NCI-H1436 (cell line): Measurements from ENCODE around the gene NUP210L.

ENCODE experiments used
- DNase-seq: peaks from one replicate; lab custom pipeline; 2025; lab: John Stamatoyannopoulos, UW

NUP210L gene

DNA sequence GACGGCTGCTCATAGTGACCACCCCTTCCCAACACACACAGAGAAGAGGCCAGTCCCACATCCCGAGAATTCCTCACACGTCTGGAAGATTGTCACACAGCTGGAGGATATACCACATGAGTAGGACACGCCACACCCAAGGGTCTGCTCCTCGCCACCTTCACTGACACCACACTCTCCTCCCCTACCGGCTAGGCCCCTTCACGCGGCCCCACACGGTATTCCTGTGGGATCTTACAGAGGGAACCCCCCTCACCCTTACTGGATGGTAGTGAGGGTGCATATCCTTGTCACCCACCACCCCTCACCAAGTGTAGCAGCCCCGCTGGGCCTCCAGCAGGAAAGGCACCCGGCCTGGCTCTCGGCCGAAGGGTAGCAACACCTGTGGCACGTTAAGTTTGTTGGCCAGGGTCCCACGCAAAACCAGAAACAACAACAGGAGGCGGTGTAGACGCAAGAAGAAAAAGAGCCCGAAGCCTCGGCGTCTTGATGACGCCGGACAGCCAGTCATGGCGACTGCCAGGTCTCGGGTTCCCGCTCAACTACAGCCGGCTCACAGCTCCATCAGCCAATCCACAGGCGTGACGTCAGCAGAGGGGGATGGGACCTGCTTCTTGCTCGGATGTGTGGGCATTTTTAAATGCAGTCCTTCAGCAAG lies at the start of gene NUP210L:
TSS of gene NUP210L (minus strand) at position 540 of the 658 bp plus-strand sequence.
- no peak for DNase-seq

- DNase-seq, result no peak
Measured at GRCh38 chr1:154199563-154199879, 44.6 kb upstream of the NUP210L start.

- peak; percentile 46 for DNase-seq
Measured at GRCh38 chr1:154198756-154199562, 44.1 kb upstream of the NUP210L start.

DNA sequence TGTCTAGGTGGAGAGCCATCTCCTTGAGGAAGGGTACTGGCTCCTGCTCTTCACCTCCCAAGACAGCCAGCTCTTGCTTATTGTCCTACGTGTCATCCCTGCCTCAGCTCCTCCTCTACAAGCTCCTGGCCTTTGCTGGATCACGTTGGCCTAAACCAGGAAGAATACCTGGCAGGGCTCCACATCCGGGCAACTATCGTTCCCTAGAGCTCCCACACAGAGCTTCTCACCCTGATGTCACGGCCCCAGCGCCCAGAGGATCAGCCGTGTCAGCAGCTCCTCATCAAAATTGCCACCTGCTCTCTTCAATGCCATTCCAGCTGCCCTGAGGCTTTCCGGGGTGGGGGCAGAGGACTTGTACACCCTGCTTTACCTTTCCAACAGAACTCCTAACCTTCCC lies 38.9 kb upstream of the NUP210L start:
- DNase-seq, result peak; percentile 35

DNA sequence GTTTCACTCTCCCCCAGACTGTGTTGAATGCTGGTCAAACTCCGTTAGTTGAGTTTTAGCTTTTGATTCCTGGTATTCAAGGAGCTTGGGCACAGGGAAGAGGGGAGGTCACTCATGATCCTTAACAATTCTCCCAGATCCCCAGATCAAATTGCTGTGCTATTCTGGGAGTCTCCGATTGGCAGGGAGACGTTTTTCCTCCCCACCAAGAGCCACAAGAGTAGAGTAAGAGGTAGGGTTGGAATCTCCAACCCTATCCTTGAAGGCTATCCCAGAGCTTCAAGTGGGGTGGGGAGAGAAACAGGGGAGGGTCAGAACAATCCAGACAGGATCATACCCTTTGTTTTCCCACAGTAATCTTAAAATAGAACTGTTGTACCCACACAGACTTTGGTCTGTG lies 37.6 kb upstream of the NUP210L start:
- no peak for DNase-seq

GRCh38 chr1:154191990-154192461 lies 37.2 kb upstream of the NUP210L start, which contains the start of gene TPM3:
Gene TPM3, minus strand, starts transcription at chr1:154192100. Its CDS starts 82 bp downstream, at chr1:154192018.
- no peak for DNase-seq

GRCh38 chr1:154190550-154190949 lies 35.7 kb upstream of the NUP210L start:
- no peak for DNase-seq

GRCh38 chr1:154186852-154187501 lies 32.1 kb upstream of the NUP210L start:
- DNase-seq, result no peak

DNA sequence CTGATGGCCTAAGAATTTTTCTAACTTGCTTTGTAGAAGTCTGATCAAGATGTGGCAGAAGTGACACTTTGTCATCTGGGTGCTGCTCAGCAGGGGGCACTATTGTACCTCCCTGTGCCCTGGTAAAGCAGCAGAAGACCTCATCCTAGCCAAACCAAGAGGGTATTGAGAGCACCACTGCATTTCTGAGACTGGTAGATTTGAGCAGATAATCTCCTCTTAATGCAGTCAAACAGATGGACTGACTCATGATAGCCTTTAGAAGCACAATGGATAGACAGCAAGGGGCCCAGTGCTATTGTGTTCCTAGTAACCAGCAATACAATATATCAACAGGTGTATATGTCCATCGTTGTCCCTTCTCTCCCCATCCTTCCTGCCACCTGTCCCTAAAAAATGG lies 31.3 kb upstream of the NUP210L start:
- peak; percentile 33 for DNase-seq

DNA sequence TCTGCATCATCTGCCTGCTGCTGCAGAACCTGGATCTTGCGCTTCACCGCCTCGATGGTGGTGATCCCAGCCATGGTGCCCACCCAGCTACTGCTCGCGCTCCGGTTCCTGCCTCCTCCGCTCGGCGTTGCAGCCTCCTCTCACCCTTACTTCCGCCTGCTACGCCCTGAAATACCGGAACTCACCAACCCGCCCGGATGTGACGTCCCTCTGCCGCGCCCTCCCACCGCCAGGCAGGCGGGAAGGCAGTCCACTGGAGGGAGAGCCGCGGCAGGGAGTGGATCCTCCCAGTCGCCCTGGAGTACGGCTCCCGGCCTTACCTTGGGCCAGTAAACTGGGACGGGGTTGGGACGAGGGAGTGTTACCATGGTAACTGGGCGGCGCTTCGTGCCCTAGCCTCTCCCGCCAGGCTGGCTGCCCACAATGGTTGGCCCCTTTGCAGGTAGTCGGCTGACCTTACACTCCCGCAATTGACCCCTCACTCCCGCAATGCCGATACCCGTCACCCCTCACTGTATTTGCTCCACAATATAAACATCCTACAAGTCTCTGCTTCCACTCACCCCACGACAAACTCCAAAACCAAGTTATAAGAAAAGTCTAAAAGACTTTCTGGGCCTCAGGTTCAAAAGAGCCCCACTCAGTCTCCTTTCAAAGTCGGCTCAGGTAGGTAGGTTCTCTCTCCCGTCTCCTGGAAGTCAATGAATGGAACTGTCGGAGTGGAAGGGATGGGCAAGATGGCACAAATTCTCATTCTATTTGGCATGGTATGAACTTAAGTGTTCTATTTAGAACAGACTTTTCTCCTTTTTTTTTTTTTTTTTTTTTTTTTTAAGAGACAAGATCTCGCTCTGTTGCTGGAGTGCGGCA lies 28.4 kb upstream of the NUP210L start:
- peak; percentile 94 for DNase-seq

DNA sequence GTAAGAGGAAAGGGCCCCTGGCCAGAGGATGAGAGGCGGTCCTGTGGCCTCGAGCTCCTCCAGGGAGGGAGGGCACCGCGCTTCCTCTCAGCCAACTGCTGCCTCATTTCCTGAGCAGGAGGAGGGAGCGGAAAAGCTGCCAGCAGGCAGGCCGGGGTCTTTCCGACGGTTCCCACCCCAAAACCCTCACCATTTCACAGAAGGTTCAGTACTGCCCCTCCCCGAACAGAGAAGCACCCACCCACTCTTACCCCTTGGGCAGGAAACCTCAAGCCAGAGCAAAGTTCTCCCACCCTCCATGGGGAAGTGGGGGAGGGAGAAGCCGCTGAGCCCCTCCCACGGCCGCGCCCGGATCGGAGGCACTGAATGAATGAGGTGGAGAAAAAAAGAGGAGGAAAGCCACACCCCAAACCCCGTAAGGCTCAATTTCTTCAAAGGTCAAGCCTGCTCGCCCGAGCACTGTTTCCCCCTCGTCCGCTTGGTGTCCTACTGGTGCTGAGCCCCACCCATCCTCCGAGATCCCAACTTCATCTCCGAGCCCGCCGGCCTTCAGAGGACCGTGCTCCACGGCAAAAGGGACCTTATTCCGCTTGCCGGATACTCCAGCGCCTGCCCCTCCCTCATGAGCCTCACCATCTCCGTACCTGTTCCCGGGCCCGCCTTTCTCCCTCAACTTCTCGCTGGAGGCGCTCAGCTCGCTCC lies 27.6 kb upstream of the NUP210L start:
- no peak for DNase-seq

GRCh38 chr1:154181944-154182343 lies 27.1 kb upstream of the NUP210L start:
- DNase-seq, result no peak

- DNase-seq, result no peak
Measured at GRCh38 chr1:154179946-154180687, 25.2 kb upstream of the NUP210L start.

GRCh38 chr1:154178911-154179811 lies 24.3 kb upstream of the NUP210L start:
- DNase-seq, result no peak

- DNase-seq, result no peak
Measured at GRCh38 chr1:154178013-154178412, 23.1 kb upstream of the NUP210L start.

- no peak for DNase-seq
Measured at GRCh38 chr1:154176337-154176736, 21.5 kb upstream of the NUP210L start.

DNA sequence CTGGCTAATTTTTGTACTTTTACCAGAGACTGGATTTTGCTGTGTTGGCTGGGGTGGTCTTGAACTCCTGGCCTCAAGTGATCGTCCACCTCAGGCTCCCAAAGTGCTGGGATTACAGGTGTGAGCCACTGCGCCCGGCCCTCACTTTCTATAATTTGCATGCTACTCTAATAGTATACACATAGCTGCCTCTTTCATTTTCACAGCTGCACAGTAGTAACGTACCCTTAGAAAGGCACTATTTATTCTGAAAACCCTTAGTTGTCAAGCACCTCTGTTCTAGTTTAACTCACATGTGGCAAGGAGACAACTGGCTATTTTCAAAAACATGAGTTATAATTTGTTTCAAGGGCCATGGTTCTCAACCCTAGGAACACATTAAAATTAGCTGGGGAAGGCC lies 19.8 kb upstream of the NUP210L start:
- DNase-seq, result no peak

GRCh38 chr1:154171880-154172279 lies 17.0 kb upstream of the NUP210L start:
- DNase-seq, result no peak

- DNase-seq, result no peak
Measured at GRCh38 chr1:154171223-154171583, 16.3 kb upstream of the NUP210L start.
